GM12878 (cell line): Measurements from ENCODE around the gene RCE1. TPM values are rescaled to one million over a fixed set of nuclear protein-coding genes. Genes with fewer than 3 reads are reported as not detected.

Source experiments
- ATAC-seq: fragments of 200-7000 bp; cut with Tn5 transposase; 3 replicates; pipeline ENCODE4 v1.9.1; 2020; ENCODE audit warnings: mild to moderate bottlenecking, moderate library complexity
- BruUV-seq: library from RNA; stranded (reverse); fragments of 400-500 nt; replicated peaks from 2 replicates; lab custom pipeline; 2021; lab: Mats Ljungman, UMichigan
- CTCF ChIA-PET: fragments of 300-600 bp; sonication (Branson Sonifier 250); formaldehyde crosslinking; extraction: SDS; loops from one replicate; lab custom pipeline; 2021; ENCODE audit warnings: inconsistent platforms; lab: Yijun Ruan, JAX
- POLR2A ChIA-PET: fragments of 350-600 bp; formaldehyde crosslinking; extraction: SDS; loops from one replicate; lab custom pipeline; 2021; ENCODE audit warnings: inconsistent platforms; lab: Charles Lee
- RAD21 ChIA-PET: fragments of 300-600 bp; sonication (Branson Sonifier 250); formaldehyde crosslinking; loops from one replicate; lab custom pipeline; 2023; ENCODE audit warnings: antibody characterized with exemption; ENCODE audit not compliant: unreplicated experiment; lab: Charles Lee
- SMC1A ChIA-PET: fragments of 300-600 bp; sonication (Branson Sonifier 250); formaldehyde crosslinking; loops from one replicate; lab custom pipeline; 2023; ENCODE audit not compliant: unreplicated experiment, uncharacterized antibody; lab: Charles Lee
- DNase-seq: peaks from one replicate; pipeline ENCODE4 v3.0.0-alpha.2; 2011; ENCODE audit warnings: low read depth, low spot score
- FAIRE-seq: peaks from 3 replicates; lab custom pipeline; 2011; peaks lifted over from hg19 to GRCh38; lab: Jason Lieb, UNC
- H2AFZ ChIP-seq: 2 replicates; pipeline ENCODE4 v1.6.0; 2011; ENCODE audit warnings: low read depth, low read length, control low read depth; ENCODE audit not compliant: control insufficient read depth
- H3K27ac ChIP-seq: 2 replicates; pipeline ENCODE4 v1.5.1; 2011; ENCODE audit warnings: control low read depth; ENCODE audit not compliant: control insufficient read depth, insufficient read depth
- H3K27me3 ChIP-seq, 2 experiments: replicated peaks in 1 of 2; 2 replicates each; pipeline versions ENCODE4 v1.6.0 to v1.6.1; 2011; ENCODE audit warnings: low read length in 1 of 2; ENCODE audit not compliant: control insufficient read depth in 2 of 2, insufficient read depth in 2 of 2
- H3K36me3 ChIP-seq, 2 experiments: 2 replicates each; pipeline ENCODE4 v1.5.1; 2011; ENCODE audit warnings: low read length in 1 of 2; ENCODE audit not compliant: control insufficient read depth in 2 of 2, insufficient read depth in 2 of 2
- H3K4me1 ChIP-seq: 2 replicates; pipeline ENCODE4 v1.6.1; 2011; ENCODE audit warnings: mild to moderate bottlenecking, low read length, moderate library complexity, mixed read lengths; ENCODE audit not compliant: control insufficient read depth, insufficient read depth
- H3K4me2 ChIP-seq: 2 replicates; pipeline ENCODE4 v1.6.0; 2011; ENCODE audit warnings: control low read depth; ENCODE audit not compliant: control insufficient read depth, insufficient read depth
- H3K4me3 ChIP-seq: fragments of 200-600 bp; sonication (generic); 2 replicates; pipeline ENCODE4 v1.5.1; 2016
- H3K79me2 ChIP-seq: 2 replicates; pipeline ENCODE4 v1.6.0; 2011; ENCODE audit warnings: low read length; ENCODE audit not compliant: control insufficient read depth, insufficient read depth
- H3K9ac ChIP-seq: 2 replicates; pipeline ENCODE4 v1.8.0; 2011; ENCODE audit warnings: low read length, control low read depth, mixed read lengths; ENCODE audit not compliant: control insufficient read depth, insufficient read depth
- H3K9me3 ChIP-seq: replicated peaks from 3 replicates; pipeline ENCODE4 v1.5.1; 2011; ENCODE audit warnings: mild to moderate bottlenecking, low read length; ENCODE audit not compliant: control insufficient read depth, insufficient read depth
- H4K20me1 ChIP-seq: 2 replicates; pipeline ENCODE4 v1.6.0; 2011; ENCODE audit not compliant: control insufficient read depth, insufficient read depth
- CTCF ChIP-seq, 3 experiments: IDR thresholded peaks in 2 of 3; conservative IDR thresholded peaks in 1 of 3; 2 replicates each; pipeline ENCODE4 v1.5.1; 2011; ENCODE audit warnings: low read depth in 3 of 3, low read length in 3 of 3, mild to moderate bottlenecking in 3 of 3, control low read depth in 2 of 3, moderate library complexity in 2 of 3, inconsistent platforms in 1 of 3, mixed read lengths in 1 of 3; ENCODE audit not compliant: control insufficient read depth in 2 of 3, insufficient read depth in 1 of 3; ENCODE audit errors: extremely low read depth in 1 of 3
- FOXK2 ChIP-seq: fragments of 450-650 bp; IDR thresholded peaks from 2 replicates; pipeline ENCODE4 v1.6.1; 2017; ENCODE audit warnings: mild to moderate bottlenecking, moderate library complexity
- PKNOX1 ChIP-seq: fragments of 450-650 bp; IDR thresholded peaks from 2 replicates; pipeline ENCODE4 v1.6.1; 2016; ENCODE audit warnings: mild to moderate bottlenecking
- RBBP5 ChIP-seq: fragments of 200-600 bp; sonication (generic); conservative IDR thresholded peaks from 2 replicates; pipeline ENCODE4 v1.6.1; 2016
- SMC3 ChIP-seq: IDR thresholded peaks from 2 replicates; pipeline ENCODE4 v1.6.1; 2011; ENCODE audit warnings: low read length, improper control_type of control experiment, borderline replicate concordance
- ZNF622 ChIP-seq: fragments of 450-650 bp; IDR thresholded peaks from 2 replicates; pipeline ENCODE4 v1.6.1; 2017; ENCODE audit warnings: mild to moderate bottlenecking, inconsistent platforms
- ZNF687 ChIP-seq: fragments of 450-650 bp; IDR thresholded peaks from 2 replicates; pipeline ENCODE4 v1.6.1; 2017; ENCODE audit warnings: mild to moderate bottlenecking, moderate library complexity
- WGBS: methylation state at CpG from one replicate; pipeline ENCODE4 v1.1.6; 2016; ENCODE audit warnings: low lambda C conversion rate; ENCODE audit not compliant: insufficient replicate concordance, insufficient coverage; ENCODE audit errors: missing lambda C conversion rate; 5-methylcytosine and 5-hydroxymethylcytosine counted together
- in situ Hi-C: fragments of 300-500 bp; cut with MboI; formaldehyde crosslinking; loops from 9 replicates; pipeline ENCODE4 v1.14.3; 2018; ENCODE audit warnings: mixed read lengths
- intact Hi-C: fragments of 100-400 bp; cut with micrococcal nuclease; formaldehyde crosslinking; loops from one replicate; pipeline ENCODE4 v1.14.2; 2022; ENCODE audit not compliant: unreplicated experiment
- polyA plus RNA-seq, 11 experiments: library from polyadenylated mRNA; depleted of rRNA in 4 of 11; unstranded in 6 of 11; stranded (reverse) in 5 of 11; fragments of >200 nt; fragmentation: Nextera tagmentation in 4 of 11; fragmentation: Illumina TruSeq in 1 of 11; extraction: Ambion mirVana in 4 of 11; extraction: Trizol in 1 of 11; gene quantifications; 1 replicate in 1 of 11; 2 replicates in 10 of 11; pipeline versions ENCODE4 v1.2.1 to v1.2.3, GENCODE V29; 2011 to 2016; ENCODE audit warnings: inconsistent platforms in 2 of 11, missing spikeins in 2 of 11, low read depth in 1 of 11
- total RNA-seq, 4 experiments: library from RNA; depleted of rRNA in 3 of 4; stranded (reverse); fragments of >200 nt in 3 of 4; fragmentation: Illumina TruSeq in 1 of 4; extraction: Trizol in 1 of 4; gene quantifications; 2 replicates each; pipeline versions ENCODE4 v1.2.1 to v1.2.3, GENCODE V29; 2013 to 2021

RCE1 gene
- total and polyA plus RNA-seq, 10 of the 15 experiments (the other 5 are each of a cell fraction or from before 2014, with no cell fraction given) = 0.79 to 32.9 (median 16.4) TPM

- TF ChIP-seq CTCF (IDR thresholded peaks at IDR 0.05 in 2 of 3, conservative IDR thresholded peaks at IDR 0.05 in 1 of 3; ENCODE audit: control insufficient read depth in 2 of 3, extremely low read depth in 1 of 3, insufficient read depth in 1 of 3, low read depth in 3 of 3, low read length in 3 of 3) = no peak
Observed at GRCh38 chr11:66820381-66820780, 22.9 kb upstream of the RCE1 start (continued).

GRCh38 chr11:66820901-66821300, 22.3 kb upstream of the RCE1 start:
- no peaks in the 10 kb centered on the region for H3K36me3 ChIP-seq
- H3K4me1 ChIP-seq = no peaks in the 10 kb centered on the region; the same call in 1 of the 2 replicates
- TF ChIP-seq ZNF622 = no peak
- TF ChIP-seq, all 136 proteins: peak for 0
- BruUV-seq = no TSS peak
- ATAC-seq = no peak
- intact Hi-C loops = no loop called here
- in situ Hi-C loops = no loop called here
- no peak for DNase-seq
- H3K27ac ChIP-seq = no peak overlapping the region
- H3K9ac ChIP-seq = no peak overlapping the region
- POLR2A ChIA-PET = interaction anchor here (1.6 kb wide), 1 partner anchor 15 kb away, joined by 3 read pairs; no protein-coding TSS in a partner anchor
- H3K79me2 ChIP-seq = no peaks in the 10 kb centered on the region
- no peaks in the 10 kb centered on the region for H3K9me3 ChIP-seq
- SMC1A ChIA-PET = no interaction called here
- no peak overlapping the region for H2AFZ ChIP-seq
- no peak for FAIRE-seq
- no peaks in the 10 kb centered on the region for H4K20me1 ChIP-seq
- no peak overlapping the region for H3K4me3 ChIP-seq
- CTCF ChIA-PET = interaction anchor here (0.7 to 1.0 kb wide), 3 partner anchors 13 to 126 kb away, joined by 3 read pairs; no protein-coding TSS in a partner anchor
- WGBS = 77% methylated on average over 3 of the region's 3 CpGs
- H3K4me2 ChIP-seq = no peak overlapping the region
- RAD21 ChIA-PET = no interaction called here
- H3K27me3 ChIP-seq = no peaks in the 10 kb centered on the region

GRCh38 chr11:66823700-66824099, 19.5 kb upstream of the RCE1 start:
- Histone ChIP-seq H3K4me1 (no peaks in the 10 kb centered on the region; the same call in 1 of the 2 replicates), H3K27ac (no peak overlapping the region), H3K4me2 (no peak overlapping the region), H3K36me3 (no peaks in the 10 kb centered on the region), H3K4me3 (no peak overlapping the region), H3K27me3 (no peaks in the 10 kb centered on the region), H3K9ac (no peak overlapping the region), H3K9me3 (no peaks in the 10 kb centered on the region), H4K20me1 (no peaks in the 10 kb centered on the region), H3K79me2 (no peaks in the 10 kb centered on the region), H2AFZ (no peak overlapping the region)
- ChIA-PET RAD21 (no interaction called here), SMC1A (no interaction called here), POLR2A (no interaction called here), CTCF (interaction anchor here (0.6 to 1.2 kb wide), 2 partner anchors 10 to 97 kb away, joined by 3 to 7 read pairs; no protein-coding TSS in a partner anchor)
- no TSS peak for BruUV-seq
- ATAC-seq = no peak
- in situ Hi-C loops = no loop called here
- WGBS = 100% methylated on average over 4 of the region's 4 CpGs
- DNase-seq = no peak
- intact Hi-C loops = no loop called here
- no peak for FAIRE-seq
- TF ChIP-seq RBBP5 (no peak), ZNF687 (no peak), FOXK2 (no peak), PKNOX1 (no peak), SMC3 (no peak)
